ENCODE results near the gene KLHL36. TPM values are rescaled to one million over a fixed set of nuclear protein-coding genes. Genes with fewer than 3 reads are reported as not detected.
A peak's percentile ranks its signal among the peaks of the same experiment; 100 is the strongest.
"Not testable (repeated sequence)": the region's sequence is repeated elsewhere in the genome, so short reads cannot be mapped to it uniquely, and the experiment has no call there.

The KLHL36 gene
- total and polyA plus RNA-seq, 5 donors from 2014 or later: 28.1 to 86.0 (median 38.4) TPM

DNA sequence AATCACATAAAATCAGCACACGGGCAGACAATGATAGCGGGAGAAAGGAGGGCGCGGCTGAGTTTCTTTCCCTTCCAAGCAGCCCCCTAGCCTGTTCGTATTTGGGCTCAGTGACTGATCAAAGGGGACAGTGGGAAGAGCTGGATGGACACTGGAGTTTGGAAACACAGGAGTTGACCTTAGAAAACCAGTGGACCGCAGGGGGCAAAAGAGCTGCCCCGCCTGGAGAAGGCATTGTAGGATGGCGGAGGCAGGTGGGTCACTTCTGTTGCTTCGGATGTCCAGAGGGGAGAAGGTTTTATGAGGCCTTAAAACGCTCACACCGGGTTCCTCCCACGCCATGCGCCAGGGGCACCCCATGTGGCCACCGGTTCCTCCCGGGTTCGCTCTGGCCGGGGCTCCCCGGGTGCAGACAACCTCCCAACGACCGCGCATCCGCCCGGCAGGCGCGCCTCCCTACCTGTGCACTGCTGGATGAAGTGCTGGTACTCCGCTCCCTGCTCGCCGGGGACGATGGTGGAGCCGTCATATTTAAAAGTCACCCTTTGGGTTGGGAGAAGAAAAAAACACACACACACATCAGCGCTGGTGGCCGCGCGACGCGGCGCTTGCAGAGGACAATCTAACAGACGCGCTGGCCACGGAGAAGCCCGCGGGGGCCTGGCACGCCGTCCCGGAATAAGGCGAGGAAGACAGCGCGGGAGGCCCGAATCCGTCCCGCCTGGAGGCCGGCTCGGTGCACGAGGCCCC lies 31.1 kb upstream of the KLHL36 start:
- H3K27me3 ChIP-seq (ENCODE audit: control insufficient read depth, insufficient read depth, low read length): no peaks in the 10 kb centered on the region
- ATAC-seq (ENCODE audit: low read depth in 2 of 2): peak; percentile 37 to 40
- H3K4me1 ChIP-seq (ENCODE audit: control insufficient read depth, insufficient read depth, low read length, poor library complexity, severe bottlenecking): peaks cover 51% of the 10 kb centered on the region

DNA sequence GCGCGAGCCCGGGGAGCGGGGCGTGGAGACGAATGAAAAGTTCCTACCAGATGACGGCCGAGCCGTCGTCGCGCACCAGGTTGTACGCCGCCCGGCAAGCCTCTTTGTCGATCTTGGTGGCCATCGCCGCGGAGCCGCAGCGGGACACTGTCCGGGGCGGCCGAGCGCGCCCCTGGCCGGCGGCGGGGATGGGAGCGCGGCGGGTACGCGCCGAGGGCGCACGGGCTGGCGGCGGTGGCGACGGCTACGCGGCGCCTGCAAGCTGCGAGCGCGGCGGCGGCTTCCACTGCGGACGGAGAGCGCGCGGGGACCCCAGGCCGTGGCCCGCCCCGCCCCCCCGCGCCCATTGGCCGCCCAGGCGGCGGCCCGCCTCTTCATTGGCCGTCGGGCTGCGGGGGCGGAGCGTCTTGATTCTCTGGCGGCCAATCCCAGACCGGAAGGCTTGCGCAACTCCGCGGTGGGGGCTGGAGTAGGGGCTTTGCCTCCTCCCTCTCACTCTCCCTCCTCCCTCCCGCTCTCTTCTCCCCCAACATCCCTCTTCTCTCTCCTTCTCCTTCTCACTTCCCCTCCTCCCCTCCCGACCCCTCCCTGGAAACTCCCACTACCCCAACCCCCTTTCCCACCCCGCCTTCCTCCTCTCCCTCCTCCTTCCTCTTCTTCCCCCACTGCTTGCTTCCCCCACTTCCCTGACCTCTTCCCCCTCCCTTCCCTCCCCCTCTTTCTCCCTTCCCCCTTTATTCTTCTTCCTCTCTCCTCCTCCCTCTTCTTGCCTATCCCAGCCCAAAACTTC lies 30.3 kb upstream of the KLHL36 start, which contains the start of gene COTL1:
TSS of gene COTL1 (minus strand) at position 288 of the 790 bp plus-strand sequence. CDS start at position 124, 164 bp downstream.
- ATAC-seq (ENCODE audit: low read depth in 2 of 2) (peak; percentile 89 to 91), DNase-seq (peak; percentile 91 to 95 (median 91))
- H3K36me3 Mint-ChIP-seq: peaks cover 16% of the 10 kb centered on the region
- peak within 1 kb of the TSS; percentile 89 to 98 (median 97) for H3K4me3 Mint-ChIP-seq
- Histone ChIP-seq H3K36me3 (ENCODE audit: control insufficient read depth, insufficient read depth, low read length) (no peaks in the 10 kb centered on the region), H3K27ac (ENCODE audit: insufficient read depth, low read length, poor library complexity, severe bottlenecking) (peak within 1 kb of the TSS; percentile 50), H3K9me3 (ENCODE audit: control insufficient read depth in 2 of 2, low read length in 2 of 2) (no peaks in the 10 kb centered on the region), H3K4me1 (ENCODE audit: control insufficient read depth, insufficient read depth, low read length, poor library complexity, severe bottlenecking) (peaks cover 44% of the 10 kb centered on the region), H3K4me3 (ENCODE audit: low read depth, low read length) (peak within 1 kb of the TSS; percentile 96), H3K27me3 (ENCODE audit: control insufficient read depth, insufficient read depth, low read length) (no peaks in the 10 kb centered on the region)
- peaks cover 12% of the 10 kb centered on the region for H3K27me3 Mint-ChIP-seq
- peaks cover 24 to 51% (median 35%) of the 10 kb centered on the region in 4 donors for H3K4me1 Mint-ChIP-seq
- H3K9me3 Mint-ChIP-seq: peaks cover 0 to 1% (median 0%) of the 10 kb centered on the region in 7 donors
- peak within 1 kb of the TSS; percentile 89 to 96 (median 92) for H3K27ac Mint-ChIP-seq

More for the DNA sequence above, 31.1 kb upstream of the KLHL36 start:
- peaks cover 10% of the 10 kb centered on the region for H3K27me3 Mint-ChIP-seq
- peak overlapping the region; percentile 89 to 96 (median 92) for H3K27ac Mint-ChIP-seq
- H3K9me3 Mint-ChIP-seq: peaks cover 0 to 1% (median 0%) of the 10 kb centered on the region in 7 donors
- H3K36me3 Mint-ChIP-seq: peaks cover 16% of the 10 kb centered on the region
- Histone ChIP-seq H3K4me3 (ENCODE audit: low read depth, low read length) (peak overlapping the region; percentile 96), H3K36me3 (ENCODE audit: control insufficient read depth, insufficient read depth, low read length) (no peaks in the 10 kb centered on the region), H3K9me3 (ENCODE audit: control insufficient read depth in 2 of 2, low read length in 2 of 2) (no peaks in the 10 kb centered on the region), H3K27ac (ENCODE audit: insufficient read depth, low read length, poor library complexity, severe bottlenecking) (peak overlapping the region; percentile 50)
- DNase-seq: peak in 2 of 3 donors; percentile 53 to 76
- peak overlapping the region; percentile 89 to 98 (median 97) for H3K4me3 Mint-ChIP-seq
- peaks cover 22 to 56% (median 34%) of the 10 kb centered on the region in 4 donors for H3K4me1 Mint-ChIP-seq

DNA sequence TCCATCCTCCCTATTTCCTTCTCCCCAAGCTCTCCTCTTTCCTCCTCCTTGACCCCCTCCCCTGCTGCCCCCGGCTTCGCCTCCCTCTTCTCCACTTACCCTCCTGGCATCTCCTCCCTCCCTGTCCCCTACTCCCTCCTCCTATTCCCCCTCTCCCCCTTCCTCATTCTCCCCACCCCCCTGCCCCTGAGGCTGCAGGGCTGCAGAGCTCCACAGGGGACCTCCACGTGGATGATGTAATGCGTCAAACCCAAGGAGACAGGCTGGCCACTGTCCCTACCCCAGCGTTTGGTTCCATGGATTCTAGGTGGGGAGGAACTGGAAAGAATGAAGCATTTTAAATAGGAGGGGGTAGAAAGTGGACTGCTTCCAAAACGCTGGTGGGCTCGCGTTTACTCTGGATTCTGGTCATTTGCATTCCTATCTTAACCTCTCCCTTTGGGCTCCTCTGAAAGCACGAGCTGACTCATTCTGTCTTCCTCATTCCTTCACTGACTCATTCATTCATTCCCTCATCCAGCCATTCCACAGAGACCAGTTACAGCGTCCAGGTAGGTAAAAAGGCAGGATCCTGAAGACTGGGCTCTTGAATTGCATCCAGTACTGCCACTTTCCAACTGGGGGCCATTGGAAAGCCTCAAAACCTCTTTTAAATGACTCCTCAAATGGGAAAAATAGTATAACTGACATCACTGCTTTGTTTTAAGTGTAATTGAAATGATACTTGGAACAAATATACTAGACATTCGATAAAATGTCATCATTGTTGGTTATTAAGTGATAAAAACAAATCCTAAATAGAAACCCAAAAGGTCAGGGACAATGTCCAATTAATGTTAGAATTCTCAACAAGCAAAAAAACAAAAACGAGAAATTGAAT lies 29.5 kb upstream of the KLHL36 start:
- Mint-ChIP-seq H3K4me3 (peak overlapping the region; percentile 62 to 89 (median 82)), H3K36me3 (peaks cover 8% of the 10 kb centered on the region), H3K27ac (peak overlapping the region in 2 of 3 donors; percentile 2 to 90), H3K9me3 (no peaks in the 10 kb centered on the region), H3K4me1 (peaks cover 24 to 43% (median 28%) of the 10 kb centered on the region in 4 donors), H3K27me3 (peaks cover 12% of the 10 kb centered on the region)
- ATAC-seq (ENCODE audit: low read depth in 2 of 2) (no peak), DNase-seq (no peak)
- Histone ChIP-seq H3K4me1 (ENCODE audit: control insufficient read depth, insufficient read depth, low read length, poor library complexity, severe bottlenecking) (peaks cover 36% of the 10 kb centered on the region), H3K36me3 (ENCODE audit: control insufficient read depth, insufficient read depth, low read length) (no peaks in the 10 kb centered on the region), H3K27me3 (ENCODE audit: control insufficient read depth, insufficient read depth, low read length) (peaks cover 2% of the 10 kb centered on the region), H3K27ac (ENCODE audit: insufficient read depth, low read length, poor library complexity, severe bottlenecking) (no peak overlapping the region), H3K4me3 (ENCODE audit: low read depth, low read length) (no peak overlapping the region), H3K9me3 (ENCODE audit: control insufficient read depth in 2 of 2, low read length in 2 of 2) (no peaks in the 10 kb centered on the region)

DNA sequence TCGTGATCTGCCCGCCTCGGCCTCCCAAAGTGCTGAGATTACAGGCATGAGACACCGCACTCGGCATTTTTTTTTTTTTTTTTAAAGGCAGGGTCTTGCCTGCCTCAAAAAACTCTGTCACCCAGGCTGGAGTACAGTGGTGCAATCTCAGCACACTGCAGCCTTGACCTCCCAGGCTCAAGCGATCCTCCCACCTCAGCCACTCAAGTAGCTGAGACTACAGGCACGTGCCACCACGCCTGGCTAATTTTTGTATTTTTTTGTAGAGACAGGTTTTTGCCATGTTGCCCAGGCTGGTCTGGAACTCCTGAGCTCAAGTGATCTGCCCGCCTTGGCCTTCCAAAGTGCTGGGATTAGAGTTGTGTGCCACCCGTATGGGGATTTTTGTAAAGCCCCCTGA lies 27.4 kb upstream of the KLHL36 start:
- not testable (repeated sequence) for H3K36me3 ChIP-seq (ENCODE audit: control insufficient read depth, insufficient read depth, low read length); H3K36me3 Mint-ChIP-seq; H3K9me3 Mint-ChIP-seq; DNase-seq; H3K27ac Mint-ChIP-seq; H3K9me3 ChIP-seq (ENCODE audit: control insufficient read depth in 2 of 2, low read length in 2 of 2); ATAC-seq (ENCODE audit: low read depth in 2 of 2); H3K27me3 ChIP-seq (ENCODE audit: control insufficient read depth, insufficient read depth, low read length); H3K27ac ChIP-seq (ENCODE audit: insufficient read depth, low read length, poor library complexity, severe bottlenecking); H3K4me3 ChIP-seq (ENCODE audit: low read depth, low read length)
- Mint-ChIP-seq H3K4me1 (peaks cover 14 to 22% (median 21%) of the 10 kb centered on the region in 4 donors), H3K27me3 (peaks cover 17% of the 10 kb centered on the region), H3K4me3 (peak overlapping the region in 2 of 4 donors; percentile 12 to 43)
- peaks cover 15% of the 10 kb centered on the region for H3K4me1 ChIP-seq (ENCODE audit: control insufficient read depth, insufficient read depth, low read length, poor library complexity, severe bottlenecking)

DNA sequence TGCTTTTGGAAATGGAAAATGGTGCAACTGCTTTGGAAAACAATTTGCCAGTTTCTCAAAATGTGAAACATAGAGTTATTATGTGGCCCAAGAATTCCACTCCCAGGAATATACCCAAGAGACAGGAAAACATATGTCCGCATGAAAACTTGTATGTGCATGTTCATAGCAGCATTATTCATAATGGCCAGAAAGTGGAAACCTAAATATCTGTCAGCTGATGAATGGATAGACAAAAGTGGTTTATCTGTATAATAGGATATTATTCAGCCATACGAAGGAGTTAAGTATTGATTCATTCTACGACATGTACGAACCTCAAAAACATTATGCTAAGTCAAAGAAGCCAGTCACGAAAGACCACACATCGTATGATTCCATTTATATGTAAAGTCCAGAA lies 22.8 kb upstream of the KLHL36 start:
- ATAC-seq (ENCODE audit: low read depth in 2 of 2): no peak
- no peaks in the 10 kb centered on the region for H3K9me3 ChIP-seq (ENCODE audit: control insufficient read depth in 2 of 2, low read length in 2 of 2)
- no peak overlapping the region for H3K27ac ChIP-seq (ENCODE audit: insufficient read depth, low read length, poor library complexity, severe bottlenecking)
- no peak overlapping the region for H3K27ac Mint-ChIP-seq
- peaks cover 6 to 11% (median 8%) of the 10 kb centered on the region in 4 donors for H3K4me1 Mint-ChIP-seq
- DNase-seq: no peak
- H3K4me1 ChIP-seq (ENCODE audit: control insufficient read depth, insufficient read depth, low read length, poor library complexity, severe bottlenecking): peaks cover 3% of the 10 kb centered on the region
- H3K4me3 ChIP-seq (ENCODE audit: low read depth, low read length): no peak overlapping the region
- H3K4me3 Mint-ChIP-seq: no peak overlapping the region
- H3K36me3 Mint-ChIP-seq: no peaks in the 10 kb centered on the region
- H3K9me3 Mint-ChIP-seq: peaks cover 0 to 1% (median 0%) of the 10 kb centered on the region in 7 donors
- peaks cover 2% of the 10 kb centered on the region for H3K27me3 ChIP-seq (ENCODE audit: control insufficient read depth, insufficient read depth, low read length)
- no peaks in the 10 kb centered on the region for H3K36me3 ChIP-seq (ENCODE audit: control insufficient read depth, insufficient read depth, low read length)
- peaks cover 10% of the 10 kb centered on the region for H3K27me3 Mint-ChIP-seq

DNA sequence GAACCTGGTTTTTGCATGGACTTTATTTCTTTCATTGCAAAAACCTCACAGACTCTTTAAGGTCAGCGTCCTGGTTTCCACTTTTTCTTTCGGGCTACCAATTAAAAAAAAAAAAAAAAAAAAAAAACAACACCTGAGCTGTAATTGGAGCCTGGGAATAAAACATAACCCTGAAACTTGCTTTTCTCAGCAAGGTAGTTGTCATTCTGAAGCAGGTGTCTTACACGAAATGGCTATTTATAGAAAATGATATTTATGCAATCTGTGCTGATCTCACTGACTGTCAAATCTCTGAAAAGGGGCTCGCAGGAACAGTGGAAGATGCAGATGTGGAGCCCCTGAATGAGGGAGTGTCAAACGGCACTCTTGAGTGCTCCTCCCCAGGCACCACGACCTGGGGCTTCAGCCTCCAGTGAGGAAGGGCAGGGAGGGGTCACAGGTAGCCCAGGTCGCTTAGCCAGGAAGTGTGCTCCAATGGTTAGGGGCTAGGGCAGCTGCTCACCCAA lies 20.0 kb upstream of the KLHL36 start:
- H3K4me1 ChIP-seq (ENCODE audit: control insufficient read depth, insufficient read depth, low read length, poor library complexity, severe bottlenecking): peaks cover 9% of the 10 kb centered on the region
- no peaks in the 10 kb centered on the region for H3K36me3 ChIP-seq (ENCODE audit: control insufficient read depth, insufficient read depth, low read length)
- H3K27me3 ChIP-seq (ENCODE audit: control insufficient read depth, insufficient read depth, low read length): peaks cover 2% of the 10 kb centered on the region
- Mint-ChIP-seq H3K9me3 (peaks cover 0 to 1% (median 0%) of the 10 kb centered on the region in 7 donors), H3K27me3 (peaks cover 11% of the 10 kb centered on the region), H3K4me3 (no peak overlapping the region), H3K36me3 (no peaks in the 10 kb centered on the region), H3K27ac (no peak overlapping the region), H3K4me1 (peaks cover 0 to 22% (median 7%) of the 10 kb centered on the region in 4 donors)
- H3K27ac ChIP-seq (ENCODE audit: insufficient read depth, low read length, poor library complexity, severe bottlenecking): no peak overlapping the region
- DNase-seq (no peak), ATAC-seq (ENCODE audit: low read depth in 2 of 2) (no peak)
- no peaks in the 10 kb centered on the region for H3K9me3 ChIP-seq (ENCODE audit: control insufficient read depth in 2 of 2, low read length in 2 of 2)
- no peak overlapping the region for H3K4me3 ChIP-seq (ENCODE audit: low read depth, low read length)

DNA sequence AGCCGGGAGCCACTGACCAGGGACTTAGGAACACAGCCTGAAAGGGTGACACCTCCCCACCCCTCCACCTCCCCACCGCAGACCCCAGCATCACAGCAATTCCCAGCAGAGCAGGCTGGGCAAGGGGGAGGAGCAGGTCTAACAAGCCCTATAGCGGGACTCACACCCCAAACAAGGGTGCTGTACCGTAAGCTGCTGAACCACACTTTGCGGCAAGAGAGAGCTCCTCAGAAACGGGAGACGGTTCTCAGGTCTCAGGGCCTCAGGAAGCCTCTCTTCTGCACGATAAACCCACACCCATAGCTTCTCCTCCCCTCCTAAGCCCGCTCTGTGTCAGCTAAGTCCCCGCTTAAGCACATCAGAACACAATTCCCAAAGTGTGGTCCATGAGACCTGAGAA lies 18.7 kb upstream of the KLHL36 start:
- Mint-ChIP-seq H3K36me3 (no peaks in the 10 kb centered on the region), H3K4me1 (peaks cover 0 to 22% (median 7%) of the 10 kb centered on the region in 4 donors), H3K4me3 (no peak overlapping the region), H3K27ac (peak overlapping the region in 1 of 3 donors; percentile 41), H3K27me3 (peaks cover 6% of the 10 kb centered on the region), H3K9me3 (peaks cover 0 to 1% (median 0%) of the 10 kb centered on the region in 7 donors)
- H3K27ac ChIP-seq (ENCODE audit: insufficient read depth, low read length, poor library complexity, severe bottlenecking): no peak overlapping the region
- ATAC-seq (ENCODE audit: low read depth in 2 of 2): no peak
- DNase-seq: no peak
- no peak overlapping the region for H3K4me3 ChIP-seq (ENCODE audit: low read depth, low read length)
- peaks cover 9% of the 10 kb centered on the region for H3K4me1 ChIP-seq (ENCODE audit: control insufficient read depth, insufficient read depth, low read length, poor library complexity, severe bottlenecking)
- peaks cover 2% of the 10 kb centered on the region for H3K27me3 ChIP-seq (ENCODE audit: control insufficient read depth, insufficient read depth, low read length)
- H3K36me3 ChIP-seq (ENCODE audit: control insufficient read depth, insufficient read depth, low read length): no peaks in the 10 kb centered on the region
- no peaks in the 10 kb centered on the region for H3K9me3 ChIP-seq (ENCODE audit: control insufficient read depth in 2 of 2, low read length in 2 of 2)

Data from CD4-positive, CD25-positive, alpha-beta regulatory T cell (primary cell).